HG03571 (cell line): ENCODE data around the gene TEX29.

Experiments used
- ATAC-seq: cut with Tn5 transposase; IDR thresholded peaks from one replicate; pipeline ENCODE4 v1.9.1; 2021; ENCODE audit not compliant: unreplicated experiment

Gene TEX29

GRCh38 chr13:111389621-111390521, 69.4 kb downstream of the TEX29 start:
- no peak for ATAC-seq

GRCh38 chr13:111390522-111391270, 70.3 kb downstream of the TEX29 start:
- no peak for ATAC-seq

- no peak for ATAC-seq
Observed at GRCh38 chr13:111392486-111392885, 72.0 kb downstream of the TEX29 start.

- no peak for ATAC-seq
Observed at GRCh38 chr13:111393221-111393790, 72.9 kb downstream of the TEX29 start.
